ENCODE data around the gene FMN1. TPM values are rescaled to one million over a fixed set of nuclear protein-coding genes. Genes with fewer than 3 reads are reported as not detected.

FMN1 gene
- total RNA-seq, 2 experiments from 2014 or later = not detected

DNA sequence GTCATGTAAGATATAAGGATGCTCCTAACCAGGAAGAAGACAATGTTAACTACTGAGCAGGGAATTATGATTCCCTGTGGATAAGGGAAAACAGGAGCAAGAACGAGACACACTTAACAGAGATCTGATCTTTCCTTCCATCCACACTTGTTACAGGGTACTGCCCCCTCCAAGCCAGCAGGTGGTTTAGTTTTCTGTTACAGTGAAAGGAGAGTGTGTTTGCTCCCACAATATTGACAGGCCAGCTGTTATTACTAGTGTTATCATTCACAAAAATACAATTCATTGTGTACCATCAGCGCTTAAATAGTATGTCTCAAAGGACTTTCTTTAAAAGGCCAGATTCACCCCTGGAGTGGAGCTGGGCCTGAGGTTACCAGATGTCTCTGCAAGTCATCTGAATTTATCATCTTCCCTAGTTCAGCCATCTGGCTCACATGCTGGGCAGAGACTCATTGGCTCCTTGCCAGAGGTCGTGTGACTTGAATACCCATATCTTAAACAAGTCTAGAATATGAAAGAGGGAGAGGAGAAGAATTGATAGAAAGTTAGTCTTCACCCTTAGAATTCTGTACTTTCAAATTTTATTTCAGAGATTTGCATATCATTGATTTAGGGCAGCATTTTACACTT, 16.8 kb upstream of the FMN1 start:
- ATAC-seq (no peak), DNase-seq (no peak)
- H3K27ac Mint-ChIP-seq = no peak overlapping the region
- no peaks in the 10 kb centered on the region for H3K9me3 Mint-ChIP-seq (ENCODE audit: low read depth)
- no peak overlapping the region for H3K4me3 Mint-ChIP-seq
- H3K36me3 Mint-ChIP-seq = no peaks in the 10 kb centered on the region
- no peaks in the 10 kb centered on the region for H3K4me1 Mint-ChIP-seq
- CTCF ChIA-PET = no interaction called here
- no peaks in the 10 kb centered on the region for H3K27me3 Mint-ChIP-seq

DNA sequence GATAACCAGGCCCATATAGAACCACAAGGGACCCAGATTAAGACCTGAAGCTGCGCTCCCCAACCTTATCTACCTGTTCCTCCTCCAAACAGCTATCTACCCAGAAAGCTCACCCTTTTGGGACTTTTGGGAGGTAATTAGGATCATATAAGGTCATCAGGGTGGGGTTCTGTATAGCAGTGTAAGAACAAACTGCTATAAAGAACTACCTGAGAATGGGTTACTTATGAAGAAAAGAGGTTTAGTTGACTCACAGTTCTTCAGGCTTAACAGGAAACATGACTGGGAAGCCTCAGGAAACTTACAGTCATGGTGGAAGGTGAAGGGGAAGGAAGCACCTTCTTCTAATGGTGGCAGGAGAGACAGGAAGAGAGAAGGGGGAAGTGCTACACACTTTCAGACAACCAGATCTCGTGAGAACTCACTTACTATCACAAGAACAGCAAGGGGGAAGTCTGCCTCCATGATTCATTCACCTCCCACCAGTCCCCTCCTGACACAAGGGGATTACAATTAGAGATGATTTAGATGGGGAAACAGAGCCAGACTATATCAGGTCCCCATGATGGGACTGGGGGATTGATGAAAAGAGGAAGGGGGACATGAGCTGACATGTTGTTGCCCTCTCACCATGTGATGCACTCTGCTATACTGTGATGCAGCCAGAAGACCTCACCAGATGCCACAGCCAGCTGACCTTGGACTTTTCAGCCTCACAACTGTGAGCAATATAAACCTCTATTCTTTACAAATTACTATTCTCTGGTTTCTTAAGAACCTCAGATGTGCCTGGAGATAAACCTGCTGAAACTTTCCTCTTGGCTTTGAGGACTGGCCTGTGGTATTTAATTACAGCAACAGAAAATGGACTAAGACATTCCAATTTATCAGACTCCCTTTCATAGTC, 15.3 kb upstream of the FMN1 start:
- DNase-seq (no peak), ATAC-seq (no peak)
- Mint-ChIP-seq H3K27ac (no peak overlapping the region), H3K36me3 (no peaks in the 10 kb centered on the region), H3K27me3 (no peaks in the 10 kb centered on the region), H3K4me3 (no peak overlapping the region), H3K9me3 (ENCODE audit: low read depth) (no peaks in the 10 kb centered on the region), H3K4me1 (peaks cover 2% of the 10 kb centered on the region)
- CTCF ChIA-PET = no interaction called here

GRCh38 chr15:33207646-33208045, 13.1 kb upstream of the FMN1 start:
- no peaks in the 10 kb centered on the region for H3K9me3 Mint-ChIP-seq (ENCODE audit: low read depth)
- DNase-seq (no peak), ATAC-seq (no peak)
- CTCF ChIA-PET = no interaction called here
- H3K27ac Mint-ChIP-seq = no peak overlapping the region
- no peaks in the 10 kb centered on the region for H3K36me3 Mint-ChIP-seq
- H3K4me1 Mint-ChIP-seq = peaks cover 6% of the 10 kb centered on the region
- H3K4me3 Mint-ChIP-seq = no peak overlapping the region
- H3K27me3 Mint-ChIP-seq = peaks cover 2% of the 10 kb centered on the region

DNA sequence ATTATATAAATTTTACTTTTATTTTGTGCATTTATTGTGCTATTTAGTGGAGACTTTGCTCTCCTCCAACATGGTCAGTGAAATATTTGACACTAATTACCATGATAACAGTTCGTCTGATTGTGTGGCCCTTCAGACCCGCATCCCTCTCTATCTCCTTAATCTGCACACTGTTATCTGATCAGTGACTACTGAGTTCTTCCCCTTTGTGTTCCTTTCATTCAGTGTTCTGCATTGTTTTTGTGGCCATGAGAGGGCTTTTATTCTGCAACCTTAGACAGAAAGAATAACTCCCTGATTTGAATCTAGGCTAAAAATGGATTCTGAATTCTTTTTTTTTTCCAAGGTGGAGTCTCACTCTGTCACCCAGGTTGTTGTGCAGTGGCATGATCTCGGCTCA, 11.9 kb upstream of the FMN1 start:
- no peaks in the 10 kb centered on the region for H3K9me3 Mint-ChIP-seq (ENCODE audit: low read depth)
- DNase-seq = no peak
- H3K4me3 Mint-ChIP-seq = no peak overlapping the region
- peaks cover 16% of the 10 kb centered on the region for H3K4me1 Mint-ChIP-seq
- H3K27me3 Mint-ChIP-seq = peaks cover 2% of the 10 kb centered on the region
- CTCF ChIA-PET = no interaction called here
- no peak overlapping the region for H3K27ac Mint-ChIP-seq
- ATAC-seq = no peak
- H3K36me3 Mint-ChIP-seq = no peaks in the 10 kb centered on the region

- peaks cover 30% of the 10 kb centered on the region for H3K4me1 Mint-ChIP-seq
- CTCF ChIA-PET = no interaction called here
- H3K4me3 Mint-ChIP-seq = no peak overlapping the region
- no peaks in the 10 kb centered on the region for H3K9me3 Mint-ChIP-seq (ENCODE audit: low read depth)
- H3K27ac Mint-ChIP-seq = no peak overlapping the region
- DNase-seq (no peak), ATAC-seq (no peak)
- H3K36me3 Mint-ChIP-seq = no peaks in the 10 kb centered on the region
- H3K27me3 Mint-ChIP-seq = peaks cover 12% of the 10 kb centered on the region
Observed at GRCh38 chr15:33204926-33205325, 10.4 kb upstream of the FMN1 start.

DNA sequence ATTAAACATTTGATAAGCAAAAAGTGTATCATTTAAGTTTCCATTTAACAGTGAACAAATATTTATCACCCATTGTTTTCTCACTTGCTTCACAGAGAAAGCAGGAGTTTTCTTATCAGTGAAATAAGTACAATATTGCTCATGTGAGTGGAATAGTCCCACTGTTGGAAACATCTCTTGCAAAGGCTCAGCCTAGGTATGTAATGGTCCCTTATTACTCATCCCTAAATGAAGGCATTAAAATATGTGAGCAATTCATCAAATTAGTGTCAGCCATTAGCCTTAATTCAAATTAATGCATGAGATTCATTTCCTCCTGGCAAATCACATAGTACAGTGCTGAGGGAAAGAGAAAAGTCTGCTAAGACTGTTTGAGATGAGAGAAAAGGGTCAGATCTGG, 9.6 kb upstream of the FMN1 start:
- DNase-seq = no peak
- Mint-ChIP-seq H3K9me3 (ENCODE audit: low read depth) (no peaks in the 10 kb centered on the region), H3K27me3 (peaks cover 18% of the 10 kb centered on the region), H3K36me3 (no peaks in the 10 kb centered on the region), H3K4me1 (peaks cover 30% of the 10 kb centered on the region), H3K4me3 (no peak overlapping the region), H3K27ac (no peak overlapping the region)
- CTCF ChIA-PET = no interaction called here
- ATAC-seq = no peak

DNA sequence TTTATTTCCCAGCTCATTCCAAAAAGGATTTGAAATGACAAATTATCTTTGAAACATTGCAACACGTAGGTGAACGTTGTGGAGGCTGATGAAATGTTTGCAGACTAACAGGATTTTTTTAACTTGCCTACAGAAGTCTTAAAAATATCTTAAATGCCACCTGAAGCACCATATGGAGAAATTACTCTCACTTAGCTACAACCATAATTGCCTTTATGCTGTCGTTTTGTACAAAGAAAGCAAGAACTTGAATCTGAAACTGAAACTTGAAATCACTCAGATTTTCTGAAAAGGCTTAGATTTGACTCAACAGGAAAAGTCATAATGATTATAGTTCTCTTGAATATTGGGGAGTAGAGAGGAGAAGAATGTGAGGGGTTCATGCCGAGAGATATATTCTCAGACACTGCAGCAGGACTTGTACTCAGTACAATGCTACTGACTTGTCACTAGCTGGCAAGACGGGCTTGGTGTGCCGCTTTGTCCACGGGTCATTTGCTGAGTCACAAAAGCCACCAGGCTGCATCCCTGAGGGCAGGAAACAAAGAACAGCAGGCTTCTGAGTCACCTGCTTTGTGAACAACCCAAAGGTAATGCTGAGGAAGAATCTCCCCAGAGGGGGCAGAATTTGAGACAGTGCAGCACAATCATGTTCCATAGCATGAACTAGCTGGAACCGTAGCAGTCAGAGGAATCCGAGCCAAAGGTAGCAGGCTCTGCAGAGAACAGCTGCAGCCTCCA, 7.1 kb upstream of the FMN1 start:
- DNase-seq = peak; percentile 76
- Mint-ChIP-seq H3K9me3 (ENCODE audit: low read depth) (no peaks in the 10 kb centered on the region), H3K36me3 (no peaks in the 10 kb centered on the region), H3K4me1 (peaks cover 30% of the 10 kb centered on the region), H3K27ac (peak overlapping the region; percentile 79), H3K4me3 (peak overlapping the region; percentile 66), H3K27me3 (peaks cover 22% of the 10 kb centered on the region)
- CTCF ChIA-PET = interaction anchor here (0.9 kb wide), 1 partner anchor 14 kb away, joined by 3 read pairs; no protein-coding TSS in a partner anchor
- ATAC-seq = peak; percentile 93

DNA sequence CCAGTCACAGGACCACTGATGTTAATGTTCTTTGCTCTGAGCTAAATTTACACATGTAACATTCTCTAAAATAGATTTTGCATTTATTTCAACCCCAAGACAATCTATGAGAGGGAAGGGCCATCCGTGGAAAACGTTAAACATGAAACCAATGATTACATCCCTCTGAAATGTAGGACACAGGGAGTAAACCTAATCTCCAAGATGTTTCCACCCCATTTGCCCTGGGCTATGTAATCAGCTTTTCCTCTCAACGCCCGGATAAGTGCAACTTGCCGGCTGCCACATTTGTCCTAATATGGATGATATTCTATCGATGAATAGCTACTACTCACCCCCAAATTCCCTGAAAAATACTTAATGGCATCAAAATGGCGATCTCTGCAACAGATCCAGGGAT, 6.4 kb upstream of the FMN1 start:
- Mint-ChIP-seq H3K36me3 (no peaks in the 10 kb centered on the region), H3K9me3 (ENCODE audit: low read depth) (no peaks in the 10 kb centered on the region), H3K4me1 (peaks cover 30% of the 10 kb centered on the region), H3K4me3 (no peak overlapping the region), H3K27me3 (peaks cover 30% of the 10 kb centered on the region), H3K27ac (no peak overlapping the region)
- no peak for ATAC-seq
- CTCF ChIA-PET = no interaction called here
- no peak for DNase-seq

DNA sequence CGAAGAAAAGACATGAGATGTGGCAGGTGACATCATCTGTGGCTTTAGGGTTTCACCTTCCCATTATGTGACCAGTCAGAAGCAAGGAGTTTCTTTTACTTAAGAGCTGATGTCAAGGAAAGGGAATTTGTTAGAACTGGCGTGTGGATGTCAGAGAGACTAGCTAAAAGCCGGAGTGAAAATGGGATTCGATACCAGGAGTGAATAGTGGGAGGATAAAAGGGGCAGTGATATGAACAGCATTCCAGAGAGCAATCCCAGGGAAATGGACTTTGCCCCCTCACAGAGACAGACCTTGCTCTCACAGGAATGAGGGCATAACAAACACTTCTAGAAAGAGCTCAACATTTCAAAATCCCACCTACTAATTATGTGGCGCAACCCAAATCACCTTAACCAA, 5.9 kb upstream of the FMN1 start:
- CTCF ChIA-PET = no interaction called here

DNA sequence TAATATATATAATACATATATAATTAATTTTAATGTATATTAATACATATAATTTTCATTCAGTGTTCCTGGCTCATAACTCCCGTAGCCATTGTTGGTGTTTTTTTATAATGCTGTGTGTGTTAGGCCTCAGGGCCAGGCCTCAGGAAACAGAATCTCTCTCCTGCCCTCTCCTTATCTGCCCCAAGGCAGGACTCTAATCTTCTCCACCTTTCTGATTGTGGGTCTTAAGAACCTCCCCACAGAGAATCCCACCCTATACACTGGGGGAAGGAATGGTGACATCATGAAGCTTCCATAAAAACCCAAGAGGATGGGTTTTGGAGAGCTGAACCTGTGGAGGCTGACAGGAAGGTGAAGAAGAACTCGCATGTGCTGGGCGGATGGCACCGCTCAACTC, 4.0 kb upstream of the FMN1 start:
- Mint-ChIP-seq H3K27ac (no peak overlapping the region), H3K27me3 (peaks cover 47% of the 10 kb centered on the region), H3K4me3 (no peak overlapping the region), H3K9me3 (ENCODE audit: low read depth) (no peaks in the 10 kb centered on the region), H3K36me3 (no peaks in the 10 kb centered on the region), H3K4me1 (peaks cover 33% of the 10 kb centered on the region)
- DNase-seq (no peak), ATAC-seq (no peak)
- CTCF ChIA-PET = no interaction called here

More for the DNA sequence above, 5.9 kb upstream of the FMN1 start:
- Mint-ChIP-seq H3K9me3 (ENCODE audit: low read depth) (no peaks in the 10 kb centered on the region), H3K36me3 (no peaks in the 10 kb centered on the region), H3K27me3 (peaks cover 32% of the 10 kb centered on the region), H3K4me3 (no peak overlapping the region), H3K27ac (no peak overlapping the region), H3K4me1 (peaks cover 31% of the 10 kb centered on the region)
- DNase-seq (no peak), ATAC-seq (no peak)

GRCh38 chr15:33197636-33198035, 3.1 kb upstream of the FMN1 start:
- H3K9me3 Mint-ChIP-seq (ENCODE audit: low read depth) = no peaks in the 10 kb centered on the region
- H3K27me3 Mint-ChIP-seq = peaks cover 56% of the 10 kb centered on the region
- DNase-seq (no peak), ATAC-seq (no peak)
- peaks cover 33% of the 10 kb centered on the region for H3K4me1 Mint-ChIP-seq
- H3K27ac Mint-ChIP-seq = no peak overlapping the region
- CTCF ChIA-PET = no interaction called here
- no peaks in the 10 kb centered on the region for H3K36me3 Mint-ChIP-seq
- no peak overlapping the region for H3K4me3 Mint-ChIP-seq

DNA sequence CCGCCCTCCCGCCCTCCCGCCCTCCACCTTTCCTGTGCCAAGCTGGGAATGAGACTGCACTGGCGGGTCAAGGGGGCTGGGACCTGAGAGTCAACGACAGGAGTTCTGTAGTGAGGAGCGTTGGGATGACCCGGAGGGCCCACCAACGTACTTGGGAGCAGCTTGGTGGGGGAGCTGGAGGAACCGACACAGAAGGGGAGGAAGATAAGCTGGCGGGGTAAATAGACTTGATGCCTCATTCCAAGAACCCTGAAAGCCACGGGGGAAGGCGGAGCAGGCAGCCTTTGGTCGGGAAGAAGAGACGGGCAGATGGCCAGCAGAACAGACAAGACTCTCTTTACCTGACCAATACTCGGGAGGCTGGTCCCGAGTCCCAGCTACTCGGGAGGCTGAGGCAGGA, 277 bp downstream of the FMN1 start:
- H3K27me3 Mint-ChIP-seq = peaks cover 59% of the 10 kb centered on the region
- H3K4me3 Mint-ChIP-seq = no peak overlapping the region
- CTCF ChIA-PET = interaction anchor here (1.1 kb wide), 1 partner anchor 20 kb away, joined by 3 read pairs; no protein-coding TSS in a partner anchor
- ATAC-seq (no peak), DNase-seq (no peak)
- H3K27ac Mint-ChIP-seq = no peak overlapping the region
- no peaks in the 10 kb centered on the region for H3K9me3 Mint-ChIP-seq (ENCODE audit: low read depth)
- peaks cover 19% of the 10 kb centered on the region for H3K4me1 Mint-ChIP-seq
- H3K36me3 Mint-ChIP-seq = no peaks in the 10 kb centered on the region

DNA sequence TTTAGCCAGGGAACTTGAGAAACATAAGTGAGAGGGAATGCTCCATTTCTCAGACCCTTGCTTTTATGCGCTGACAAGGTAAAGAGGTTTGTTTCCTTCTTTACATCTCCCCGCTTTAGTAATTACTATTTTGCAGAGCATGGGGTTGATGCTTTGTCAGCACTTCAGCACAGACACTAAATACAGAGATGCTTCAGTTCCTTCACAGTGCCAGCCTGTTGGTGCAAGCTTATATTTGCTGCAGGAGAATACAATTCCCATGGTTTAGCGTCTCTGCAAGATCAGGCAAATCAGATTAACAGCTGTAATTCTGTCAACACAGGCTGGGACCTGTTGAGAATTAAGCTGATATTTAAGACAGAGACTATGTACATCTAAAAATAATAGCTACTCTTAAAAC, 2.9 kb downstream of the FMN1 start:
- Mint-ChIP-seq H3K9me3 (ENCODE audit: low read depth) (no peaks in the 10 kb centered on the region), H3K36me3 (peaks cover 2% of the 10 kb centered on the region), H3K27me3 (peaks cover 60% of the 10 kb centered on the region), H3K4me1 (peaks cover 19% of the 10 kb centered on the region), H3K4me3 (no peak overlapping the region), H3K27ac (no peak overlapping the region)
- ATAC-seq = no peak
- CTCF ChIA-PET = interaction anchor here (1.3 kb wide), 1 partner anchor 105 kb away, joined by 4 read pairs; no protein-coding TSS in a partner anchor
- DNase-seq = no peak

All from activated CD8-positive, alpha-beta memory T cell treated with anti-CD3 and anti-CD28 coated beads, Interleukin-2, amount 10 ng/mL, durations not matched to agents 7 days and 5 days (primary cell).